LoVo (cell line): ENCODE measurements around the gene MARK3.

Source experiments
- DNase-seq: peaks from one replicate; pipeline ENCODE4 v3.0.0-alpha.2; 2016; ENCODE audit warnings: low spot score

Gene MARK3

GRCh38 chr14:103396463-103396862, 11.2 kb downstream of the MARK3 start:
- no peak for DNase-seq

GRCh38 chr14:103398427-103399195, 13.4 kb downstream of the MARK3 start:
- DNase-seq, result no peak

GRCh38 chr14:103400537-103400936, 15.3 kb downstream of the MARK3 start:
- DNase-seq, result no peak

- no peak for DNase-seq
Observed at GRCh38 chr14:103401223-103402214, 16.3 kb downstream of the MARK3 start.

GRCh38 chr14:103402695-103403094, 17.5 kb downstream of the MARK3 start:
- no peak for DNase-seq

- no peak for DNase-seq
Observed at GRCh38 chr14:103404032-103404918, 19.1 kb downstream of the MARK3 start.

GRCh38 chr14:103404920-103405319, 19.7 kb downstream of the MARK3 start:
- no peak for DNase-seq

- no peak for DNase-seq
Observed at GRCh38 chr14:103408491-103409155, 23.4 kb downstream of the MARK3 start.

- DNase-seq, result no peak
Observed at GRCh38 chr14:103416916-103417315, 31.7 kb downstream of the MARK3 start.

- no peak for DNase-seq
Observed at GRCh38 chr14:103418481-103418818, 33.2 kb downstream of the MARK3 start.

- DNase-seq, result no peak
Observed at GRCh38 chr14:103421556-103421955, 36.3 kb downstream of the MARK3 start.

GRCh38 chr14:103423050-103423461, 37.8 kb downstream of the MARK3 start:
- no peak for DNase-seq

- no peak for DNase-seq
Observed at GRCh38 chr14:103427485-103428443, 42.5 kb downstream of the MARK3 start.

- no peak for DNase-seq
Observed at GRCh38 chr14:103428723-103429556, 43.7 kb downstream of the MARK3 start.

GRCh38 chr14:103430358-103430757, 45.1 kb downstream of the MARK3 start:
- DNase-seq, result no peak

- DNase-seq, result no peak
Observed at GRCh38 chr14:103432627-103433026, 47.4 kb downstream of the MARK3 start.

GRCh38 chr14:103433916-103434563, 48.8 kb downstream of the MARK3 start:
- no peak for DNase-seq

- no peak for DNase-seq
Observed at GRCh38 chr14:103434868-103435442, 49.7 kb downstream of the MARK3 start.
